B cell (primary cell): ENCODE measurements around the gene NT5E.

Source experiments
- EZH2 ChIP-seq: IDR thresholded peaks from 2 replicates; pipeline ENCODE4 v1.6.1; 2012; ENCODE audit warnings: borderline replicate concordance, low read depth, mild to moderate bottlenecking, moderate library complexity, low read length; ENCODE audit not compliant: insufficient read depth, poor library complexity, severe bottlenecking
- TF ChIP-seq, protein P1 (sequence below): fragments of 200-600 bp; IDR thresholded peaks from one replicate; pipeline ENCODE4 v1.8.0; 2022; ENCODE audit warnings: antibody characterized with exemption, mild to moderate bottlenecking

DNA sequence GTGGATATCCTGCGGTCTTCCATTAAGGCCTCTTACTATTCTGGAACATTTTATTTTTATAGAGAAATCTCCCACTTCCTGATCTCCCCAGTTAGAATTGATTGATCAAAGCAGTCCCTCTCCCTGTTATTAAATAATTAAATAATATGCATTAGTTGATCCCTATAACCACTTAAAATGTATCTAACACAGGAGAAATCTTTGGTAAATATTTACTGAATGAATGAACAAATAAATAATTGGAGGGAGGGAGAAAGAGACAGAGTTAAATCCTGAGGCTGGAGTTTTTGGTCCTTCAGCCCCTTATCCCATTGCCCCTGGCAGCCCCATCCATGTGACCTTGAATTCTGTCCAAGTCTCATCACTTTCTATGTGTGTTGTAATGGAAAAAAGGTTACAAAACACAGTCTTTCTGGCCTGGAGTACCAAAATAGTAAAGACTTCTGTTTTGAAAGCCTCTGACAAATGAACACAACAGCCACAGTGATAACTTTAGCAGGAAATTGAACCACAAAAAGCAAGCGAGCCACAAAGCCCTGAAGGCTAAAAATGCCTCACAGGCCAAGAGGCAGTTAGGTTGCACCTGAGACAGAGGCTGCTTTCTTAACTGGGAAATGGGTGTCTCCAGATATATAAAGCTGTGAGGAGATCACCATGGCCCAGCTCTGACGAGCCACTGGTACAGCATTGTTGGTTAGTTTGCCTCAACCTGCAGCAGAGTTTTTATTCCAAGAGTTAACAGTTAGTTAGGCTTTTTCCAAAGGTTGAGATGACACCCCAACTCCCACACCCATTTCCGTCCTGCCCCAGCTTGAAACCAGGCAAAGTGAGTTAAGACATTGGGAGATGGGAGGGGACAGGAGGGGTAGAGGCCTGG lies 11.3 kb downstream of the NT5E start:
- TF ChIP-seq, protein P1, sequence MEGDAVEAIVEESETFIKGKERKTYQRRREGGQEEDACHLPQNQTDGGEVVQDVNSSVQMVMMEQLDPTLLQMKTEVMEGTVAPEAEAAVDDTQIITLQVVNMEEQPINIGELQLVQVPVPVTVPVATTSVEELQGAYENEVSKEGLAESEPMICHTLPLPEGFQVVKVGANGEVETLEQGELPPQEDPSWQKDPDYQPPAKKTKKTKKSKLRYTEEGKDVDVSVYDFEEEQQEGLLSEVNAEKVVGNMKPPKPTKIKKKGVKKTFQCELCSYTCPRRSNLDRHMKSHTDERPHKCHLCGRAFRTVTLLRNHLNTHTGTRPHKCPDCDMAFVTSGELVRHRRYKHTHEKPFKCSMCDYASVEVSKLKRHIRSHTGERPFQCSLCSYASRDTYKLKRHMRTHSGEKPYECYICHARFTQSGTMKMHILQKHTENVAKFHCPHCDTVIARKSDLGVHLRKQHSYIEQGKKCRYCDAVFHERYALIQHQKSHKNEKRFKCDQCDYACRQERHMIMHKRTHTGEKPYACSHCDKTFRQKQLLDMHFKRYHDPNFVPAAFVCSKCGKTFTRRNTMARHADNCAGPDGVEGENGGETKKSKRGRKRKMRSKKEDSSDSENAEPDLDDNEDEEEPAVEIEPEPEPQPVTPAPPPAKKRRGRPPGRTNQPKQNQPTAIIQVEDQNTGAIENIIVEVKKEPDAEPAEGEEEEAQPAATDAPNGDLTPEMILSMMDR = no peak
- TF ChIP-seq EZH2 = no peak
